ELR (cell line): Measurements from ENCODE around the gene FOXD3.
A peak's percentile ranks its signal among the peaks of the same experiment; 100 is the strongest.

Source experiments
- DNase-seq: peaks from one replicate; pipeline ENCODE4 v3.0.0-alpha.2; 2015; ENCODE audit warnings: low read depth

Gene FOXD3

DNA sequence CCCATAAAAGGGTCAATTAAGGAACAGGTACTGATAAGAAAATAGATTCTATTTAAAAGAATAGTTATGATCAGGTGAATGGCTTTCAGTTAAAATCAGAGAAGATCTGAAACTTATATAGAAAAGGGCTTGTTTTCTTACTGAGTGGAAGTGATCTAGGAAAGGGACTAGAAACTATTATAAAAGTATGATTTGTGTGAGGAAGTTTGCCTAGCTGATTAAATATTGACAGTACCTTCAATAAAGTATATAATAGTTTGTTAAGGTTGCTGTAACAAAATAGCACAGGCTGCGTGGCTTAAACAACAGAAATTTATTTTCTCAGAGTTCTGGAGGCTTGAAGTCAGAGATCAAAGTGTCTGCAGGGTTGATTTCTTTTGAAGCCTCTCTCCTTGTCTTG lies 39.7 kb downstream of the FOXD3 start:
- no peak for DNase-seq

DNA sequence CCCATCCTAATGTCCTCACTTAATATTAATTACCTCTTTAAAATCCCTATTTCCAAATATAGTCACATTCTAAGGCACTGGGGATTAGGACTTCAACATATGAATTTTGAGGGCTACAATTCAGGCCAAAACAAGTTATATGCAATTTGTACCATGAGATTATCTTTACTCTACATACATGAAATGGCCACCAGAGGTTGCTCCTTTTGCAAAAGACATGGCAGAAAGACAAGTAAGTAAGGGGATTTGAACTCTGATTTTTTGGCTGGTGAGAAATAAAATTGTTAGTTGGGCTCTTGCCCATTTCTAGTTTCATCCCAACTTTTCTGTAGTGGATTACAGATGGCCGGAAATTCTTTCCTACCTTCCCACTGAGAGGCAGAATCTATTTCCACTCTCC lies 40.2 kb downstream of the FOXD3 start:
- DNase-seq, result no peak

DNA sequence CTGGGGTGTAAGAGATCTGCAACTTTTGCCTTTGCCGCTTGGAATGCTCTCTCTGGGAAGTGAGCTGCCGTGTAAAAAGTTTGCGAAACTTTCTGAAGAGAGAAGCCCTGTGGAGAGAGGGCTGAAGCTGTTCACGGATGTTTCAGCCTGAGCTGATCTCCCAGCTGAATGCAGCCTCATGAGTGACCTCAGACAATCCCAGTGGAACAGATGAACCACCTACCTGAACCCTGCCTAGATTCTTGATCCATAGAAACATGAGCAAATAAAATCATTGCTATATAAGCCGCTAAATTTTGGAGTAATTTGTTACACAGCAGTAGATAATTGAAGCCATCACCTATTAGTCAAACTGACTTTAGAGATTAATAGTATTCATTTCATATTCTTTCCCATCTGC lies 40.6 kb downstream of the FOXD3 start:
- no peak for DNase-seq

DNA sequence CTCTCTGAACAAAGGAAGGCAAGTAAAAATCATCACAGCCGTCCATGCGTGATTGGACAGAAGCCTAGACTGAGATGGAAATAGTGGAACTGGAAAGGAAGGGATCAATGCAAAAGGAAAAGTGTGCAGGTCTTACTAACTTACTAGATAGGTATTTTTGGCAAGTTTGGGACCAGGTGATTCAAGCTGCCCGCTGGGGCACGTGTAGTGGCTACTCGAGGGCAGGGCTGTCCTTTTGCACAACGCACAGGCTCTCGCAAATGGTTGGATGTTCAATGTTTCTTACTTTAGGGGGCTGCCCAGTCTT lies 44.5 kb downstream of the FOXD3 start:
- no peak for DNase-seq

- DNase-seq, result peak; percentile 93
Measured at GRCh38 chr1:63367215-63368103, 45.1 kb downstream of the FOXD3 start, which contains the start of gene ALG6. Gene ALG6, plus strand, starts transcription at chr1:63367627. Its CDS starts 3,351 bp downstream, at chr1:63370978.

DNA sequence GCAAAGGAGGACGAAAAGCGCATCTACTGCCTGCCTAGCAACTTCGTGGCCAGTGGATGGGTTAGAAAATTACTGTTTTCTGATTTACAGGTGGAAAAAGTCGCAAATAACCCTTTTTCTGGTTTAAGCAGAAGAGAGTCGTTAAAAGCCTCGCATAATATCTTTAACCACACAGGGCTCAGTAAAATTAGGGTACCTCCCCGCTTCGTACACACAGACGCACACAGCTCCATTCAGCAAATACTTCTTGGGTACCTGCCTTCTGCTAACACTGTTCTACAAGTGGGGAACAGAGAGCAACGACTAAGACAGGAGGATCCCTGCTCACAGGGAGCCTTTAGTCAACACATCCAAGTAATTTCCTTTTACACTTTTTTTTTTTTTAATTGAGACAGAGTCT lies 45.8 kb downstream of the FOXD3 start:
- DNase-seq, result peak; percentile 25
